GM12878 (cell line): ENCODE measurements around the gene ZC3H15. TPM values are rescaled to one million over a fixed set of nuclear protein-coding genes. Genes with fewer than 3 reads are reported as not detected.
A peak's percentile ranks its signal among the peaks of the same experiment; 100 is the strongest.

Source experiments
- BACH1 ChIP-seq: fragments of 450-650 bp; IDR thresholded peaks from 2 replicates; pipeline ENCODE4 v1.6.1; 2017; ENCODE audit warnings: mild to moderate bottlenecking, borderline replicate concordance
- BCL11A ChIP-seq: IDR thresholded peaks from 2 replicates; pipeline ENCODE4 v1.6.1; 2011; ENCODE audit warnings: low read depth, low read length
- HDAC6 ChIP-seq: fragments of 200-600 bp; sonication (generic); IDR thresholded peaks from one replicate; pipeline ENCODE4 v1.8.0; 2017; ENCODE audit warnings: antibody characterized with exemption; ENCODE audit not compliant: unreplicated experiment
- JUNB ChIP-seq: IDR thresholded peaks from 2 replicates; pipeline ENCODE4 v1.6.1; 2016; ENCODE audit warnings: antibody characterized with exemption, mild to moderate bottlenecking
- LARP7 ChIP-seq: fragments of 450-650 bp; IDR thresholded peaks from 2 replicates; pipeline ENCODE4 v1.6.1; 2017; ENCODE audit warnings: mild to moderate bottlenecking
- PBX3 ChIP-seq: IDR thresholded peaks from 2 replicates; pipeline ENCODE4 v1.6.1; 2011; ENCODE audit warnings: mild to moderate bottlenecking, low read depth, low read length, moderate library complexity; ENCODE audit not compliant: insufficient replicate concordance
- RB1 ChIP-seq: fragments of 450-650 bp; formaldehyde crosslinking; IDR thresholded peaks from 2 replicates; pipeline ENCODE4 v1.6.1; 2017; ENCODE audit warnings: mild to moderate bottlenecking, borderline replicate concordance
- WRNIP1 ChIP-seq: IDR thresholded peaks from 2 replicates; pipeline ENCODE4 v1.6.1; 2011; ENCODE audit warnings: low read depth, low read length, improper control_type of control experiment, borderline replicate concordance
- ZBED1 ChIP-seq: IDR thresholded peaks from 2 replicates; pipeline ENCODE4 v1.6.1; 2016; ENCODE audit warnings: borderline replicate concordance
- ZBTB40 ChIP-seq: fragments of 450-650 bp; IDR thresholded peaks from 2 replicates; pipeline ENCODE4 v1.6.1; 2016; ENCODE audit warnings: mild to moderate bottlenecking, moderate library complexity, borderline replicate concordance
- ZNF24 ChIP-seq: fragments of 450-650 bp; IDR thresholded peaks from 2 replicates; pipeline ENCODE4 v1.6.1; 2017; ENCODE audit warnings: antibody characterized with exemption, mild to moderate bottlenecking
- ZNF592 ChIP-seq: fragments of 450-650 bp; IDR thresholded peaks from 2 replicates; pipeline ENCODE4 v1.6.1; 2017; ENCODE audit warnings: mild to moderate bottlenecking, moderate library complexity
- polyA plus RNA-seq, 11 experiments: library from polyadenylated mRNA; depleted of rRNA in 4 of 11; unstranded in 6 of 11; stranded (reverse) in 5 of 11; fragments of >200 nt; fragmentation: Nextera tagmentation in 4 of 11; fragmentation: Illumina TruSeq in 1 of 11; extraction: Ambion mirVana in 4 of 11; extraction: Trizol in 1 of 11; gene quantifications; 1 replicate in 1 of 11; 2 replicates in 10 of 11; pipeline versions ENCODE4 v1.2.1 to v1.2.3, GENCODE V29; 2011 to 2016; ENCODE audit warnings: inconsistent platforms in 2 of 11, missing spikeins in 2 of 11, low read depth in 1 of 11
- total RNA-seq, 4 experiments: library from RNA; depleted of rRNA in 3 of 4; stranded (reverse); fragments of >200 nt in 3 of 4; fragmentation: Illumina TruSeq in 1 of 4; extraction: Trizol in 1 of 4; gene quantifications; 2 replicates each; pipeline versions ENCODE4 v1.2.1 to v1.2.3, GENCODE V29; 2013 to 2021
- TF ChIP-seq, protein P1 (sequence below): fragments of 450-650 bp; formaldehyde crosslinking; IDR thresholded peaks from 2 replicates; pipeline ENCODE4 v1.4.0; 2022; ENCODE audit warnings: mild to moderate bottlenecking, moderate library complexity
- TF ChIP-seq, protein P2 (sequence below): fragments of 450-650 bp; formaldehyde crosslinking; IDR thresholded peaks from 2 replicates; pipeline ENCODE4 v1.4.0; 2020; ENCODE audit warnings: mild to moderate bottlenecking, moderate library complexity

Gene ZC3H15
- total and polyA plus RNA-seq, 10 of the 15 experiments (the other 5 are each of a cell fraction or from before 2014, with no cell fraction given) = 51.5 to 152 (median 123) TPM

DNA sequence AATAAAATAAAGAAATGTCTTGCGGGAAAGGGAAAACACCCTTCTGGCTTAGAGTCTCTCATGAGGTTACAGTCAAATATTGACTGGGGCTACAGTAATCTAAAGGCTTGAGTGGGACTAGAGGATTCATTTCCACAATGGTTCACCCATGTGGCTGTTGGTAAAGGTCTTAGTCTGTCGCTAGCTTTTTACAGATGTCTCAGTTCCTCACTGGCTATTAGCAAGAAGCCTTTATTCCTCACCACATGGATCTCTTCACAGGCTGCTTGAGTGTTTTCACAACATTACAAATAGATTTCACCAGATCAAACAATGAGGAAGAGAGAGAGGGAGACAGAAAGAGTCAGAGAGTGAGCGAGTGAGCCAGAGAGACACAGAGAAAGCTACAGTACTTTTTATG is 8.3 kb upstream of the ZC3H15 start (continued):
- TF ChIP-seq, protein P1, sequence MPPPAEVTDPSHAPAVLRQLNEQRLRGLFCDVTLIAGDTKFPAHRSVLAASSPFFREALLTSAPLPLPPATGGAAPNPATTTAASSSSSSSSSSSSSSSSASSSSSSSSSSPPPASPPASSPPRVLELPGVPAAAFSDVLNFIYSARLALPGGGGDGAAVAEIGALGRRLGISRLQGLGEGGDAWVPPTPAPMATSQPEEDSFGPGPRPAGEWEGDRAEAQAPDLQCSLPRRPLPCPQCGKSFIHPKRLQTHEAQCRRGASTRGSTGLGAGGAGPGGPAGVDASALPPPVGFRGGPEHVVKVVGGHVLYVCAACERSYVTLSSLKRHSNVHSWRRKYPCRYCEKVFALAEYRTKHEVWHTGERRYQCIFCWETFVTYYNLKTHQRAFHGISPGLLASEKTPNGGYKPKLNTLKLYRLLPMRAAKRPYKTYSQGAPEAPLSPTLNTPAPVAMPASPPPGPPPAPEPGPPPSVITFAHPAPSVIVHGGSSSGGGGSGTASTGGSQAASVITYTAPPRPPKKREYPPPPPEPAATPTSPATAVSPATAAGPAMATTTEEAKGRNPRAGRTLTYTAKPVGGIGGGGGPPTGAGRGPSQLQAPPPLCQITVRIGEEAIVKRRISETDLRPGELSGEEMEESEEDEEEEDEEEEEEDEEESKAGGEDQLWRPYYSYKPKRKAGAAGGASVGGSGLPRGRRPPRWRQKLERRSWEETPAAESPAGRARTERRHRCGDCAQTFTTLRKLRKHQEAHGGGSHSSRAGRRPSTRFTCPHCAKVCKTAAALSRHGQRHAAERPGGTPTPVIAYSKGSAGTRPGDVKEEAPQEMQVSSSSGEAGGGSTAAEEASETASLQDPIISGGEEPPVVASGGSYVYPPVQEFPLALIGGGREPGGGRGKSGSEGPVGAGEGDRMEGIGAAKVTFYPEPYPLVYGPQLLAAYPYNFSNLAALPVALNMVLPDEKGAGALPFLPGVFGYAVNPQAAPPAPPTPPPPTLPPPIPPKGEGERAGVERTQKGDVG (CRISPR knock-in tag) = no peak
- TF ChIP-seq, protein P2, sequence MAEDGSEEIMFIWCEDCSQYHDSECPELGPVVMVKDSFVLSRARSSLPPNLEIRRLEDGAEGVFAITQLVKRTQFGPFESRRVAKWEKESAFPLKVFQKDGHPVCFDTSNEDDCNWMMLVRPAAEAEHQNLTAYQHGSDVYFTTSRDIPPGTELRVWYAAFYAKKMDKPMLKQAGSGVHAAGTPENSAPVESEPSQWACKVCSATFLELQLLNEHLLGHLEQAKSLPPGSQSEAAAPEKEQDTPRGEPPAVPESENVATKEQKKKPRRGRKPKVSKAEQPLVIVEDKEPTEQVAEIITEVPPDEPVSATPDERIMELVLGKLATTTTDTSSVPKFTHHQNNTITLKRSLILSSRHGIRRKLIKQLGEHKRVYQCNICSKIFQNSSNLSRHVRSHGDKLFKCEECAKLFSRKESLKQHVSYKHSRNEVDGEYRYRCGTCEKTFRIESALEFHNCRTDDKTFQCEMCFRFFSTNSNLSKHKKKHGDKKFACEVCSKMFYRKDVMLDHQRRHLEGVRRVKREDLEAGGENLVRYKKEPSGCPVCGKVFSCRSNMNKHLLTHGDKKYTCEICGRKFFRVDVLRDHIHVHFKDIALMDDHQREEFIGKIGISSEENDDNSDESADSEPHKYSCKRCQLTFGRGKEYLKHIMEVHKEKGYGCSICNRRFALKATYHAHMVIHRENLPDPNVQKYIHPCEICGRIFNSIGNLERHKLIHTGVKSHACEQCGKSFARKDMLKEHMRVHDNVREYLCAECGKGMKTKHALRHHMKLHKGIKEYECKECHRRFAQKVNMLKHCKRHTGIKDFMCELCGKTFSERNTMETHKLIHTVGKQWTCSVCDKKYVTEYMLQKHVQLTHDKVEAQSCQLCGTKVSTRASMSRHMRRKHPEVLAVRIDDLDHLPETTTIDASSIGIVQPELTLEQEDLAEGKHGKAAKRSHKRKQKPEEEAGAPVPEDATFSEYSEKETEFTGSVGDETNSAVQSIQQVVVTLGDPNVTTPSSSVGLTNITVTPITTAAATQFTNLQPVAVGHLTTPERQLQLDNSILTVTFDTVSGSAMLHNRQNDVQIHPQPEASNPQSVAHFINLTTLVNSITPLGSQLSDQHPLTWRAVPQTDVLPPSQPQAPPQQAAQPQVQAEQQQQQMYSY (CRISPR knock-in tag) = no peak
- TF ChIP-seq ZBED1 (no peak), ZNF592 (no peak), HDAC6 (no peak), RB1 (no peak), JUNB (0 out of 2 replicates have a peak, but pooled peaks have one; percentile 25), BACH1 (no peak), WRNIP1 (no peak), LARP7 (no peak), ZBTB40 (no peak), ZNF24 (no peak), PBX3 (no peak), BCL11A (peak; percentile 61; the same call in 1 of the 2 replicates)
